ENCODE results near the gene NOXA1. TPM values are rescaled to one million over a fixed set of nuclear protein-coding genes. Genes with fewer than 3 reads are reported as not detected.
A peak's percentile ranks its signal among the peaks of the same experiment; 100 is the strongest.

The NOXA1 gene
- total and polyA plus RNA-seq, 9 of the 15 experiments (the other 6 are each of a cell fraction or from before 2014, with no cell fraction given), result 0.07 to 1.2 (median 0.20) TPM; not detected in 4

DNA sequence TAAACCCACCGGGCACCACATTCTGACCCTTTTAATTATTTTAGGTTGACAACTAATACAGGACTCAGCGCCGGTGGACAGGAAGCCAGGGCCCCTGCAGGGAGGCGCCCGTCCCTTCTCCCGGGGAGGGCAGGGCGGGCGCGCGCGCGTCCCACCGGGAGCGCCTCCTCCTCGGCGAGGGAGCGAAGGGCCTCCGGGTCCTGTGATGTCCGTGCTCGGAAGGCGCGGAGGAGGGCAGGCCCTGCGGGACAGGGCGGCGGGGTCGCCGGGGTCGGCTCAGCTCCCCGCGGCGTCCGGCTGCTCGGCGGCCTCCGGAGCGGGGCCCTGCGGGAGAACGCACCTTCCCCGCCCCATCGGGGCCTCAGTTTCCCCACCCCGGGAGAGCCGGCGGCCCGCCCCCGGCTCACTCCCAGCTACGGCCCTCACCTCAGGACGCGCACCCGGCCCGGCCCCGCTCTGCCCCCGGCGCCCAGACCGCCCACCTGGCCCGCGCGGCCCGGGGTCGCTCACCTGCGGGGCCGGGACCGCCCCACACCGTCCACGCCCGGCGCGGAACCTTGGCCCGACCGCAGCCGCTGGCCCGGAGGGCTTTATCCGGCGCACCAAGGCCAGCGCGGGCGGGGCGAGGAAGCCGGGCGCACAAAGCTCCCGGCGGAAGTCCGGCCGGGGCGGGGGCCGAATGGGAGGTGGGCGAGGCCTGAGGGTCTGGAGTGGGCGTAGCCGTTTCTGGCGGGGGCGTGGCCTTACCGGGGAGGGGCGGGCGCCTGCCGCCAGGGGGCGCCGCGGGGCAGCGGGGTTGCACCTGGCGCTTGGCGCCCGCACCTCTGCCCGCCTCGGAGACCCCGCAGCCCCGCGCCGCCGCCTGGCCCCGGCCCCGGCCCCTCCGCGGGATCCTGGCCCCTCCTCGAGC lies at the start of gene NOXA1, which contains the start of gene EXD3 (continued):
- TF ChIP-seq, protein P1, sequence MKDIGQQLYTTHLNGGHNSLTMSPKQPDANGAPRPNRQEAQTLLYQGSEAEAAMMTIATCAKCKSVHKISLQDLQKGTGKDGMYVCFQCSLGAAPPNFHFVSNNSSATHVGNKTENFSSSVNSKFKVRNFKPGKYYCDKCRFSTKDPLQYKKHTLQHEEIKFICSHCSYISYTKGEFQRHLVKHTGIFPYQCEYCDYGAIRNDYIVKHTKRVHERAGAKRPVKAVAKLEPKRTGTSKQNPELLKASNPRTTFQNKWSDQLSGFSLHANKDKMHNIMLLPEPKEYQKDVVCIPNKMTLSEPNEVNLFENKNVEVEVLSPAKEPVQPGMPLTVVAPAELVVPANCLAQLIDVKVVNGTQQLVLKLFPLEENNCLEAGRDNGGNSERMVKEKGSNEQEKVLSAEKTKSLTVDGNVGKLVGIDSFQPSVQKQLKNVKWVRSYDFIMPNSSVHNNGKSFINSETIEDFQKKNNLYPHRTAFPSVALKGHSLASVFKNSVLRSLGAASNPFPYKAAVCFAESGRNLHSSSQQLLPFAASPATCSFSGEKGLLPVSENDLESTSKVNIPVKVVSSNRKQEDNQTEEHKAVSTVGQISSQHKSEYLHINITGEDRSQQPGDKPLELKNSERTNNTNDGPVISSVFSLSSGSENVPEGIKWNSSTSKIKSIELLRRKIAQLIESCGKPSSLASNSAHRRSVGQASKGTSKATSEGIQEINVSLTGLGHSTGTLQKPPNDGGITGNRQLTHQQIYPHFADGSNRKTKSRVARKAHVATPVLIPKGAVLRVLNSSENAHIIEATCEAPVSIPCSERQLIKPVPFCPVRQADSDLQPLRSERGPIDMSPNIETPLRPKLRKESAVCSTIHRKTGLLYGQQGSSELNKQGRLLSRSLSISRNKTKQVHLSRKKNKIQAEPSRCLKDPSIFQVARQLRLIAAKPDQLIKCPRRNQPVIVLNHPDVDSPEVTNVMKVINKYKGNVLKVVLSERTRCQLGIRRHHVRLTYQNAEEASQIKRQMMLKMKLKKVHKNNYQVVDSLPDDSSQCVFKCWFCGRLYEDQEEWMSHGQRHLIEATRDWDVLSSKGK (CRISPR knock-in tag; IDR thresholded peaks at IDR 0.05), result no peak
- TF ChIP-seq ZNF354B (CRISPR knock-in tag; IDR thresholded peaks at IDR 0.05) (no peak), OTX1 (CRISPR knock-in tag; IDR thresholded peaks at IDR 0.05) (no peak), ETS2 (tag; IDR thresholded peaks at IDR 0.05; ENCODE audit: borderline replicate concordance, poor library complexity, severe bottlenecking) (peak; percentile 63), TCF7L2 (IDR thresholded peaks at IDR 0.05; ENCODE audit: low read depth, low read length) (no peak), SREBF2 (CRISPR knock-in tag; IDR thresholded peaks at IDR 0.05) (no peak), STAT5A (IDR thresholded peaks at IDR 0.05; ENCODE audit: borderline replicate concordance, low read length) (no peak), RNF2 (IDR thresholded peaks at IDR 0.05) (no peak), SRSF3 (IDR thresholded peaks at IDR 0.05; ENCODE audit: insufficient read depth, low read length) (no peak), CSDE1 (IDR thresholded peaks at IDR 0.05) (no peak), XRCC5 (IDR thresholded peaks at IDR 0.05; ENCODE audit: low read depth, low read length) (peak; percentile 81; the same call in 1 of the 2 replicates), SIN3A (IDR thresholded peaks at IDR 0.05; ENCODE audit: borderline replicate concordance in 2 of 2, control insufficient read depth in 1 of 2, low read depth in 2 of 2, low read length in 2 of 2) (peak; percentile 52 to 62; a peak in 2 of 4 replicates), ZNF217 (CRISPR knock-in tag; IDR thresholded peaks at IDR 0.05) (no peak), ZNF431 (CRISPR knock-in tag; IDR thresholded peaks at IDR 0.05) (no peak), PRPF4 (IDR thresholded peaks at IDR 0.05; ENCODE audit: insufficient read depth, low read depth, low read length, poor library complexity, severe bottlenecking) (no peak), WHSC1 (IDR thresholded peaks at IDR 0.05; ENCODE audit: low read length) (no peak), SMARCA5 (IDR thresholded peaks at IDR 0.05) (no peak)
- TF ChIP-seq, protein P2, sequence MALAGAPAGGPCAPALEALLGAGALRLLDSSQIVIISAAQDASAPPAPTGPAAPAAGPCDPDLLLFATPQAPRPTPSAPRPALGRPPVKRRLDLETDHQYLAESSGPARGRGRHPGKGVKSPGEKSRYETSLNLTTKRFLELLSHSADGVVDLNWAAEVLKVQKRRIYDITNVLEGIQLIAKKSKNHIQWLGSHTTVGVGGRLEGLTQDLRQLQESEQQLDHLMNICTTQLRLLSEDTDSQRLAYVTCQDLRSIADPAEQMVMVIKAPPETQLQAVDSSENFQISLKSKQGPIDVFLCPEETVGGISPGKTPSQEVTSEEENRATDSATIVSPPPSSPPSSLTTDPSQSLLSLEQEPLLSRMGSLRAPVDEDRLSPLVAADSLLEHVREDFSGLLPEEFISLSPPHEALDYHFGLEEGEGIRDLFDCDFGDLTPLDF (CRISPR knock-in tag; IDR thresholded peaks at IDR 0.05), result no peak
- TF ChIP-seq, protein P3, sequence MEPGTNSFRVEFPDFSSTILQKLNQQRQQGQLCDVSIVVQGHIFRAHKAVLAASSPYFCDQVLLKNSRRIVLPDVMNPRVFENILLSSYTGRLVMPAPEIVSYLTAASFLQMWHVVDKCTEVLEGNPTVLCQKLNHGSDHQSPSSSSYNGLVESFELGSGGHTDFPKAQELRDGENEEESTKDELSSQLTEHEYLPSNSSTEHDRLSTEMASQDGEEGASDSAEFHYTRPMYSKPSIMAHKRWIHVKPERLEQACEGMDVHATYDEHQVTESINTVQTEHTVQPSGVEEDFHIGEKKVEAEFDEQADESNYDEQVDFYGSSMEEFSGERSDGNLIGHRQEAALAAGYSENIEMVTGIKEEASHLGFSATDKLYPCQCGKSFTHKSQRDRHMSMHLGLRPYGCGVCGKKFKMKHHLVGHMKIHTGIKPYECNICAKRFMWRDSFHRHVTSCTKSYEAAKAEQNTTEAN (CRISPR knock-in tag; IDR thresholded peaks at IDR 0.05), result no peak
- TF ChIP-seq, protein P4, sequence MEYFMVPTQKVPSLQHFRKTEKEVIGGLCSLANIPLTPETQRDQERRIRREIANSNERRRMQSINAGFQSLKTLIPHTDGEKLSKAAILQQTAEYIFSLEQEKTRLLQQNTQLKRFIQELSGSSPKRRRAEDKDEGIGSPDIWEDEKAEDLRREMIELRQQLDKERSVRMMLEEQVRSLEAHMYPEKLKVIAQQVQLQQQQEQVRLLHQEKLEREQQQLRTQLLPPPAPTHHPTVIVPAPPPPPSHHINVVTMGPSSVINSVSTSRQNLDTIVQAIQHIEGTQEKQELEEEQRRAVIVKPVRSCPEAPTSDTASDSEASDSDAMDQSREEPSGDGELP (CRISPR knock-in tag; IDR thresholded peaks at IDR 0.05; ENCODE audit: borderline replicate concordance), result peak; percentile 65
